ENCODE results near the gene CYGB.

CYGB gene

DNA sequence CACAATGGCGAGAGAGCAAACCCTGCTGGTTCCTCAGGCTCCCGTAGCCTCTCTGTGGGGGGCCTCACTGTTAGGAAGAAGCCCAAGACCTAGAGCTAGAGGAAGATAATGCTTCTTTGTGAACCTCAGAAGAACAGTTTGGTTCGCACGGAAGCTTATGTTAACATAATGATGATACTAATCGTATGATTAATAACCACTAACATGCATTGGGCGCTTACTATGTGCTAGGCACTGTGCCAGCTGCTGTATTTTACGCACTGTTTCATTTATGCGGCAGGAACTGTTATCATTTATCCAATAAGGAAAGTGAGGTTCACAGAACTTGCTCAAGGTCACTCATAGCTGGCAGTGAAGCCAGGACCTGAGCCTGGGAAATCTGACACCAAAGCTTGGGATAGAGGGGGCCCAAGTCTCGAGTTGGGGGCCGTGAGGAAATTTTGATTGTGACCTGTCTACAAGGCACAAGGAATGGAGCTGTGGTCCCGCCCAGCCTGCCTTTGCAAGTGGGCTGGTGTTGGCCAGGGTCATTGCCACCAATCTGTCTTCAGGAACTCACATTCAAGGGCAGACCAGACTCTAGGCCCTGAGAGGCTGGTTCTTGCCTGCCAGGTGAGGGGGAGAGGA is 9.2 kb upstream of the CYGB start:
- peak overlapping the region in 10 of 11 experiments; percentile 23 to 88 (median 76); a peak in 19 of 22 replicates for H3K27ac ChIP-seq
- TF ChIP-seq Cebpa-rat (IDR thresholded peaks at IDR 0.05) = no peak
- H3K4me1 ChIP-seq = peaks cover 88 to 100% (median 100%) of the 10 kb centered on the region in 10 experiments
- H3K4me2 ChIP-seq = peak overlapping the region; percentile 81 to 99 (median 87)
- H3K27me3 ChIP-seq = peaks cover 40 to 48% (median 44%) of the 10 kb centered on the region in 11 experiments
- H3K4me3 ChIP-seq = peak overlapping the region in 4 of 10 experiments; percentile 8 to 38 (median 21); a peak in 7 of 20 replicates
- H3K9me3 ChIP-seq (replicated peaks in 1 of 11) = no peaks in the 10 kb centered on the region
- no peaks in the 10 kb centered on the region for H3K36me3 ChIP-seq
- peak overlapping the region; percentile 19 to 77 (median 59); a peak in 18 of 22 replicates for H3K9ac ChIP-seq
- peaks cover 0 to 9% (median 0%) of the 10 kb centered on the region in 11 experiments; a peak in 1 of 22 replicates for H4K20me1 ChIP-seq

DNA sequence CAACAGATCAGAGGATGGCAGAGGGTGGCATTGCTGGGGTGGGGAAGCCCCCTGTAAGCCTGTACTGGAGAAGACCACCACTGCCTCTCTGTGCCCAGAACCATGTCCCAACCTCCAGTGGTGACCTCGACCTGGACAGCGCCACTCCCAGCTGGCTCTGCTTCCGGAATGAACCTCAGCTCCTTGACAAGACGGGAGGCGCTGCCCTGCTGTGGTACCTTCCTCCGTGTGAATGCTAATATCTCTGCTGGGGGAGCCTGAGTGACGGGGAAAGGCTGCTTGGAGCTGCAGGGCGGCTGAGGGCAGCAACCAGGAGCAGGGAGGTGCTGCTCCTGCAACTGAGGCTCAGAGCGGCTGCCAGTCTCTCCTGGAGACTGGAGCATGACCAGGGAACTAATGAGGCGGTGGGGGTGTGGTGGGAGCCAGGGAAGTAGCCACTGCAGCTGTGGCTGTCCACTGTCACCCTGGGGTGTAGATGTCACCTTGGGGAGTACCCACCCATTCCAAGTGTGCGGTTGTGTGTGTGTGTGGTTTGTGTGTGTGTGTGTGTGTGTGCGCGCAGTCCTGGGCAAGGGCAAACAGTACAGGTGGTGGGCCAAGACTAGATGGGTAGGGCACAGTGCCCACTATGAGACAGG is 8.5 kb upstream of the CYGB start:
- peak overlapping the region in 10 of 11 experiments; percentile 11 to 77 (median 62); a peak in 16 of 22 replicates for H3K9ac ChIP-seq

DNA sequence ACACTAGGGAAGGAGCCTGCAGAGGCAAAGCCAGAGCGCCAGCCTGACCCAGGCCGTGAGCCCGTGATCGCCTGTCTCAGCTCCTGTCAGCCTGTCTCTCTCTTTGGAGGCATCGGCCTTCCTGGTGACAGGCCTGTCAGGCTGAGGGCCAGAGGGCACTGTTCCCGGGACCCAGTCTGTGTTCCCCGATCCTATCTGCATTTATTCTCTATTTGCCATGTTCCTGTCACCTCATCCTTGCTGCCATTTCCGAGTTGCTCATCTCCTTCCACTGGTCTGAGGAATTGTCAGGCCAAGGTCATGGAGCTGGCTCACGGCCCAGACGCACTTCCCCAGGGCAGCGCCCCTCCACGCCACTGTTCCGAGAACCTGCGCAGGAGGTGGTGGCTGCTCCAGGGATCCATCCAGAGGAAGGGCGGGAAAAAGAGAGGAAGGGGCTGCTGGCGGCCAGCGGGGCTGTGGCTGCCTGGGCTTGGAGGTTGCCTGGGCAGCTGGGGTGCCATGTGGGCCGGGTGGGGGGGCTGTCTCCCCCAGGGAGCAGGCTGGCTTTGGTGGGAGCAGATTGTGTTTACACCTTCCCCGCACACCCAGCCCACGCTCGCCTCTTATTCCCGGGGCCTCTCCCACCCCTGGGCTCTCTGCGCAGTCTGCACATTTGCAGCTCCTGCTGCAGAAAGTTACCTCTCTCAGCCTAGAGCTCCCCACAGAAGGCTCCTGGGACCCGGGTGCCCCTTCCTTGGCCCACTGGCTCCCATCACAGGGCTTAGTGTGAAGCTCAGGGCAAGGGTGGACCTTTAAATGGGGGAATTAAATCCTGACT is 7.2 kb upstream of the CYGB start:
- peaks cover 0 to 9% (median 0%) of the 10 kb centered on the region in 11 experiments; a peak in 1 of 22 replicates for H4K20me1 ChIP-seq
- H3K36me3 ChIP-seq = no peaks in the 10 kb centered on the region
- peak overlapping the region; percentile 81 to 99 (median 87) for H3K4me2 ChIP-seq
- peak overlapping the region in 3 of 10 experiments; percentile 3 to 23 (median 8); a peak in 1 of 20 replicates for H3K4me3 ChIP-seq
- H3K27me3 ChIP-seq = peaks cover 43 to 54% (median 49%) of the 10 kb centered on the region in 11 experiments
- H3K9ac ChIP-seq = peak overlapping the region in 10 of 11 experiments; percentile 10 to 68 (median 36); a peak in 14 of 22 replicates
- H3K9me3 ChIP-seq (replicated peaks in 1 of 11) = no peaks in the 10 kb centered on the region
- peaks cover 84 to 100% (median 97%) of the 10 kb centered on the region in 10 experiments for H3K4me1 ChIP-seq
- TF ChIP-seq Cebpa-rat (IDR thresholded peaks at IDR 0.05) = no peak
- peak overlapping the region in 5 of 11 experiments; percentile 7 to 88 (median 35); a peak in 7 of 22 replicates for H3K27ac ChIP-seq

More for the DNA sequence above, 8.5 kb upstream of the CYGB start:
- peak overlapping the region; percentile 81 to 99 (median 87) for H3K4me2 ChIP-seq
- peak overlapping the region in 1 of 10 experiments; percentile 15; a peak in 1 of 20 replicates for H3K4me3 ChIP-seq
- H3K27ac ChIP-seq = peak overlapping the region in 9 of 11 experiments; percentile 36 to 88 (median 78); a peak in 18 of 22 replicates
- peaks cover 40 to 49% (median 44%) of the 10 kb centered on the region in 11 experiments for H3K27me3 ChIP-seq
- H3K36me3 ChIP-seq = no peaks in the 10 kb centered on the region
- TF ChIP-seq Cebpa-rat (IDR thresholded peaks at IDR 0.05) = no peak
- H3K4me1 ChIP-seq = peaks cover 88 to 100% (median 100%) of the 10 kb centered on the region in 10 experiments
- H4K20me1 ChIP-seq = peaks cover 0 to 9% (median 0%) of the 10 kb centered on the region in 11 experiments; a peak in 1 of 22 replicates
- no peaks in the 10 kb centered on the region for H3K9me3 ChIP-seq (replicated peaks in 1 of 11)

DNA sequence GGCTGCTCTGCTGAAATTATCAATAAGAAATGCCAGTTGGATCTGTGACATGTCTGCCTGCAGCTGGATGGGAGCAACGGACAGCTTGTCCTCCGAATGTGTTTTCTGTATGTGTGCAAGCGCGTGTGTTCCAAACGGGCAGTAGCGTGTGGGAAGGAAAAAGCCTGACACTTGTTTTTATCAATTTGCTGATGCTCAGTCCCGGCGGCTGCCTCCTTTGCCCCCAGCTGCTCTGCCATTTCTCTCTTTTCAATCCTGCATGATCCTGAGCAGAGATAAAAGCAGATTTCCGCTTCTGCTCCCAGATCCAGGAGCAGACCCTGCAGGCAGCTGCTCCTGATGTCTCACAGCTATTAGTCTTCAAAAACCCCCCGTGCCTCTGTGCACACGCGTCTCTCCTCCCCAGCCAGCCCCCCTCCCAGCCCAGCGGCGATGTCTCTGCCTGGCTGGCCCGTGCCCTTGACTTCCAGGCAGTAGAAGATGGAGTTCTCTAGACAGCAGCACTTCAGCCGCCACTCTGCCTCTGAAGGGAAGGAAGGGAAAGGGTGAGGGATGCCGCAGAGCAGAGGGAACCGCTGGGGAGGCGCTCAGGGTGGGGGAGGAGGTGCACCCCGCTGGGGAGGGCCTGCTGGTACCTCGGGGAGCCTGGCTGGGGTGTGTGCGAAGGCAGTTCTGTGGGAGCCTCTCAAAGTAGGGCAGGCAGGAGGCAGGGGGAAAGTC is 6.5 kb upstream of the CYGB start:
- Histone ChIP-seq H3K4me3 (peak overlapping the region in 3 of 10 experiments; percentile 3 to 23 (median 8); a peak in 1 of 20 replicates), H4K20me1 (peaks cover 0 to 9% (median 0%) of the 10 kb centered on the region in 11 experiments; a peak in 1 of 22 replicates), H3K9ac (peak overlapping the region; percentile 10 to 61 (median 34); a peak in 15 of 22 replicates), H3K9me3 (replicated peaks in 1 of 11) (no peaks in the 10 kb centered on the region), H3K27ac (peak overlapping the region in 5 of 11 experiments; percentile 7 to 44 (median 35); a peak in 6 of 22 replicates), H3K36me3 (no peaks in the 10 kb centered on the region), H3K4me1 (peaks cover 78 to 100% (median 98%) of the 10 kb centered on the region in 10 experiments), H3K27me3 (peaks cover 51 to 62% (median 57%) of the 10 kb centered on the region in 11 experiments), H3K4me2 (peak overlapping the region; percentile 81 to 99 (median 87))
- no peak for TF ChIP-seq Cebpa-rat (IDR thresholded peaks at IDR 0.05)

- Histone ChIP-seq H3K4me2 (peak overlapping the region; percentile 81 to 99 (median 87)), H3K27me3 (peaks cover 56 to 67% (median 62%) of the 10 kb centered on the region in 11 experiments), H3K4me1 (peaks cover 78 to 100% (median 98%) of the 10 kb centered on the region in 10 experiments), H3K36me3 (no peaks in the 10 kb centered on the region), H3K9ac (peak overlapping the region in 3 of 11 experiments; percentile 30 to 61 (median 38); a peak in 4 of 22 replicates), H3K9me3 (replicated peaks in 1 of 11) (no peaks in the 10 kb centered on the region), H3K27ac (no peak overlapping the region), H3K4me3 (no peak overlapping the region), H4K20me1 (peaks cover 0 to 12% (median 0%) of the 10 kb centered on the region in 11 experiments; a peak in 2 of 22 replicates)
- no peak for TF ChIP-seq Cebpa-rat (IDR thresholded peaks at IDR 0.05)
Measured at GRCh38 chr17:76543482-76543825, 5.9 kb upstream of the CYGB start.

DNA sequence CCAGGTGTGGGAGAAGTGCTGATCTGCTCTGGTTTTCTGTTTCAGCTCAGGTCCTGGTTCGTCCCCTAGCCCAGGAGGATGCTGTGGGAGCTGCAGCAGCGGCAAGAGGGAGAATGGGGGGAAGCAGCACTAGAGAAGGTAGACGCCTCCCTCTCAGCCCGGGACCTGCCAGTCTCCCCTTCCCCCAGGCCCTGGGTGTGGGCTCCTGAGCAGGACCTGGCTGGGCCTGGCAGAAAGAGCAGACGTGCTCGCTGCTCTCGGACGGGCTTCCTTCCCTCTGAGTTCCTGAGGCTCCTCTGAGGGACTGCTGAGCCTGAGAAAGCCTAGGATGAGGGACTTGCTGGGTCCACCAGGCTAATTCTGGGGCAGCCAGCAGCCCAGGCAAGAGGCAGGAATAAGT is 5.5 kb upstream of the CYGB start:
- Histone ChIP-seq H3K9me3 (replicated peaks in 1 of 11) (no peaks in the 10 kb centered on the region), H3K4me1 (peaks cover 78 to 100% (median 98%) of the 10 kb centered on the region in 10 experiments)

GRCh38 chr17:76542566-76542971 is 5.1 kb upstream of the CYGB start:
- H4K20me1 ChIP-seq = peaks cover 0 to 13% (median 0%) of the 10 kb centered on the region in 11 experiments; a peak in 2 of 22 replicates
- peaks cover 65 to 76% (median 71%) of the 10 kb centered on the region in 11 experiments for H3K27me3 ChIP-seq
- no peaks in the 10 kb centered on the region for H3K9me3 ChIP-seq (replicated peaks in 1 of 11)
- no peak for TF ChIP-seq Cebpa-rat (IDR thresholded peaks at IDR 0.05)
- H3K36me3 ChIP-seq = no peaks in the 10 kb centered on the region
- H3K27ac ChIP-seq = no peak overlapping the region
- peak overlapping the region in 9 of 11 experiments; percentile 82 to 99 (median 93); a peak in 12 of 22 replicates for H3K4me2 ChIP-seq
- H3K9ac ChIP-seq = peak overlapping the region in 3 of 11 experiments; percentile 8 to 30 (median 21); a peak in 1 of 22 replicates
- H3K4me1 ChIP-seq = peaks cover 78 to 100% (median 97%) of the 10 kb centered on the region in 10 experiments
- no peak overlapping the region for H3K4me3 ChIP-seq

More for the DNA sequence above, 5.5 kb upstream of the CYGB start:
- Histone ChIP-seq H3K4me2 (peak overlapping the region in 9 of 11 experiments; percentile 81 to 99 (median 90); a peak in 18 of 22 replicates), H4K20me1 (peaks cover 0 to 13% (median 0%) of the 10 kb centered on the region in 11 experiments; a peak in 2 of 22 replicates), H3K9ac (peak overlapping the region in 2 of 11 experiments; percentile 21 to 30; a peak in 1 of 22 replicates), H3K36me3 (no peaks in the 10 kb centered on the region), H3K27ac (no peak overlapping the region), H3K27me3 (peaks cover 61 to 72% (median 67%) of the 10 kb centered on the region in 11 experiments), H3K4me3 (no peak overlapping the region)
- no peak for TF ChIP-seq Cebpa-rat (IDR thresholded peaks at IDR 0.05)

All from BLaER1 treated with 17β-estradiol and CSF1 and Interleukin-3, amounts not matched to agents 10 nM and 100 nM (cell line).